GM12892 (cell line): ENCODE data around the gene COL19A1.

Experiments used
- DNase-seq: peaks from one replicate; pipeline ENCODE4 v3.0.0; 2011; ENCODE audit not compliant: insufficient read length
- FAIRE-seq: peaks from 2 replicates; lab custom pipeline; 2011; peaks lifted over from hg19 to GRCh38; lab: Jason Lieb, UNC
- POLR2A ChIP-seq: IDR thresholded peaks from 2 replicates; pipeline ENCODE4 v1.6.1; 2011; ENCODE audit warnings: low read depth, low read length, control low read depth
- POLR2AphosphoS5 ChIP-seq: IDR thresholded peaks from 2 replicates; pipeline ENCODE4 v1.6.1; 2011; ENCODE audit warnings: low read depth, low read length, control low read depth
- TAF1 ChIP-seq: IDR thresholded peaks from 2 replicates; pipeline ENCODE4 v1.6.1; 2011; ENCODE audit warnings: low read depth, mild to moderate bottlenecking, control low read depth, low read length, borderline replicate concordance

COL19A1 gene

GRCh38 chr6:70236343-70236742 lies 370.0 kb downstream of the COL19A1 start:
- DNase-seq (no peak), FAIRE-seq (no peak)
- no peak for TF ChIP-seq TAF1

DNA sequence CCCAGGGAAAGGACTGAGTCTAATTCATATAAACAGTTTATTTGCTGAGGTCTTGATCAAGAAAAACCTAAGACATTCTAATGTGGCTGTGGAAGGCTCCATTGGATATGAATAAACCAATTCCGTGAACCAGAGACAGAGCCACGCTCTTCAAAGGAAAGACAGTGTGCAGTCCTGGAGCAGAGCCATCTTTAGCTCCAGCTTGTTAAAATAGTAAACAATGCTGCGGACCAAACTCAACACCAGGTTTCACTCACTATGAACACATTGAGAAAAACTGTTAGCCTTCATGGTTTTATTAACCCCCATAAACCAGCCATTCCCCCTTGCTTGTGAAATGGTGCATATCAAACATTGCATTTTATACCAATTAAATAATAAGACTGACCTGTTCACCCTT lies 374.7 kb downstream of the COL19A1 start:
- FAIRE-seq (no peak), DNase-seq (no peak)
- TF ChIP-seq POLR2AphosphoS5 (no peak), POLR2A (no peak), TAF1 (no peak)

DNA sequence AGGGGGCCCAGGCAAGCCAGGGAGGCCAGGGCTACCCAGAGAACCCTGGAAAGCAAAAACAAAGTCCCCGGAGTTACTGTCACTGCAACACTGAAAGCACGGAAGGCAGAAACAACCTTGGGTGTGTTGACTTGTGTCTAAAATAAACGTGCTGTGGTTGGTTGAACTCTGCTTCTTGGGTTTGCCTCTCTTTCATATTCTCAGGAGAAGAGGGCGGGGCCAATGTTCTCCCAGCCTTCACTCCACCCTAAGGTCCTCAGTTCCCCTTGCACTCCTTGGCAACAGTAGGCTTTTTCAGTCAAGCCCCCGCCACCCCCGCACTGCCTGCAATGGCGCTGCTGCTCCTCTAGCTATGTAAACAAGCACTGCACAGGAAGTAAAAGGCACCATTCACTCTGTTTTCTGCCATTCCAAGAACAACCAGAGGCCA lies 375.6 kb downstream of the COL19A1 start:
- TF ChIP-seq POLR2A = no peak
- TF ChIP-seq POLR2AphosphoS5 = no peak
- TF ChIP-seq TAF1 = no peak
- DNase-seq (no peak), FAIRE-seq (no peak)

GRCh38 chr6:70246118-70246517 lies 379.8 kb downstream of the COL19A1 start:
- no peak for FAIRE-seq
- TF ChIP-seq TAF1 = no peak
- no peak for TF ChIP-seq POLR2AphosphoS5
- no peak for TF ChIP-seq POLR2A
- no peak for DNase-seq

- no peak for FAIRE-seq
- DNase-seq = no peak
- no peak for TF ChIP-seq POLR2A
- TF ChIP-seq TAF1 = no peak
- no peak for TF ChIP-seq POLR2AphosphoS5
Observed at GRCh38 chr6:70252604-70253003, 386.2 kb downstream of the COL19A1 start.

DNA sequence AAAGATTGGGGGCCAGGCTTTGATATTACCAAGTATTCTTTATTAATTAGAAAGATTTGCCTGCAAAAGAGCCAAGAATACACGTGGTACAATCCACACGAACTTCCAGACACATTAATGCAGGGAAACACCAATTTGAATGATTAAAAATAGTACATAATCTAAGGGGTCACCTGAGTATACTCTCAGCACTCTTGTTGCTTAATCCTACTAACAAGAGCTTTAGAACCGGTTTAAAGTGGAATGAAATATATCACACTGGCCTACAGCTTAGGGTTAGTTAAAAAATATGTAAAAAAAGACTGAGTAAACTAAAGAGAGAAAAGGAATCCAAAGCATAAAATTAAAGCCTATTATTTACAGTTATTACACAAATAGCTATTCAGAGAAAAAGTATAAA lies 387.6 kb downstream of the COL19A1 start:
- TF ChIP-seq POLR2A (no peak), TAF1 (no peak), POLR2AphosphoS5 (no peak)
- no peak for FAIRE-seq
- no peak for DNase-seq

GRCh38 chr6:70254784-70255183 lies 388.4 kb downstream of the COL19A1 start:
- FAIRE-seq (no peak), DNase-seq (no peak)
- TF ChIP-seq POLR2A = no peak
- no peak for TF ChIP-seq TAF1
- TF ChIP-seq POLR2AphosphoS5 = no peak

GRCh38 chr6:70257768-70258273 lies 391.5 kb downstream of the COL19A1 start:
- DNase-seq (no peak), FAIRE-seq (no peak)
- TF ChIP-seq POLR2A = no peak

DNA sequence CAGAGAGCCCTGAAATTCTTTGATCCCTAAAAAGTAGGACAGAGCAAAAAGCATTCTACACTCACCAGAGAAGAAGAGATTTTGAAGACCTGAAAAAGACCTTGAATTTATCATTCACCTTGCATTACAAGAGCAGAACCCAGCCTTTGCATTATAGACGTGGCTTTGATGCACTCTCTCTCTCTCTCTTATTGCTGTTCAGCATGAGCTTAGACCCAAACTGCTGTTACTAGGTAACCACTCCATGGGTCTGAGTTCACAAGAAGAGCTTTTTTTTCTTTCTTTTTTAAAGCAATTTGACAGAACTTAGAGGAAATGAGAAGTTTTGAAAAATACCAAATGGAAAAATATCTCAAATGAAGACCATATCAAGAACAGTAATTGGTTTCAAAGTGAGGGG lies 392.1 kb downstream of the COL19A1 start:
- no peak for DNase-seq
- no peak for FAIRE-seq
- no peak for TF ChIP-seq POLR2A
- TF ChIP-seq TAF1 = no peak
- TF ChIP-seq POLR2AphosphoS5 = no peak
